ENCODE data around the gene ESRP2. TPM values are rescaled to one million over a fixed set of nuclear protein-coding genes. Genes with fewer than 3 reads are reported as not detected.

ESRP2 gene
- total and polyA plus RNA-seq, 2 donors (not counting 3 experiments of a cell fraction or from before 2014, with no cell fraction given) = 0.57 to 0.66 TPM

DNA sequence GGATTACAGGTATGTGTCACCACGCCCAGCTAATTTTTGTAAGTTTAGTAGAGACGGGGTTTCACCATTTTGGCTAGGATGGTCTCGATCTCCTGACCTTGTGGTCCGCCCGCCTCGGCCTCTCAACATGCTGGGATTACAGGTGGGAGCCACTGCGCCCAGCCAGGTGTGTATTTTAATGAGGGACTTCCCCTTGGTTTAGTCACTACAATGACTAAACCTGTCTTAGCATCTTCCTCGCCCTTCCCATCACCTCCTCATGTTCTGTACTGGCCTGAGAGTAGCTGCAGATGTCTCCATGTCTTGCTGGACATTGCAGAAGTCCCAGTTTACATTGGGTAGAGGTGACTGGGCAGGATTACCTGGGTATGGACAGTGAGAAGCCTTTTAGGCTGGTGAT, 38.0 kb upstream of the ESRP2 start:
- no peak for DNase-seq (ENCODE audit: low read depth, low spot score)
- H3K79me2 ChIP-seq (ENCODE audit: control insufficient read depth, insufficient read depth, low read length) = peaks cover 67% of the 10 kb centered on the region
- no peaks in the 10 kb centered on the region for H3K9me3 ChIP-seq (replicated peaks; ENCODE audit: control insufficient read depth, insufficient read depth, low read length)
- no peak overlapping the region for H3K4me3 ChIP-seq (replicated peaks in 1 of 3; ENCODE audit: insufficient read depth in 1 of 3, low read depth in 1 of 3, low read length in 3 of 3)
- H3K4me2 ChIP-seq (ENCODE audit: insufficient read depth, low read length) = no peak overlapping the region
- peaks cover 0 to 26% of the 10 kb centered on the region in 2 experiments for H3K36me3 ChIP-seq (ENCODE audit: control insufficient read depth in 2 of 2, extremely low read depth in 1 of 2, insufficient read depth in 2 of 2, low read length in 2 of 2)
- no peaks in the 10 kb centered on the region for H3K9me1 ChIP-seq (replicated peaks; ENCODE audit: control insufficient read depth, extremely low read depth, insufficient read depth, low read length)
- ChIA-PET CTCF (interaction anchor here (1.3 to 4.0 kb wide), 2 partner anchors 11 to 13 kb away, joined by 5 to 27 read pairs; partner anchors contain the start of gene SLC7A6), POLR2A (no interaction called here)
- no peaks in the 10 kb centered on the region for H4K20me1 ChIP-seq (replicated peaks; ENCODE audit: control insufficient read depth, extremely low read depth, insufficient read depth, low read length)
- no peak for FAIRE-seq
- dilution Hi-C loops (cut with MboI; ENCODE audit: extremely low pct_ligation_motif_present, low sequenced_read_pairs) = no loop called here
- H3K27me3 ChIP-seq (ENCODE audit: control insufficient read depth in 2 of 2, insufficient read depth in 2 of 2, low read length in 2 of 2) = no peaks in the 10 kb centered on the region
- BruUV-seq (replicated peaks) = no TSS peak
- TF ChIP-seq, protein P1, sequence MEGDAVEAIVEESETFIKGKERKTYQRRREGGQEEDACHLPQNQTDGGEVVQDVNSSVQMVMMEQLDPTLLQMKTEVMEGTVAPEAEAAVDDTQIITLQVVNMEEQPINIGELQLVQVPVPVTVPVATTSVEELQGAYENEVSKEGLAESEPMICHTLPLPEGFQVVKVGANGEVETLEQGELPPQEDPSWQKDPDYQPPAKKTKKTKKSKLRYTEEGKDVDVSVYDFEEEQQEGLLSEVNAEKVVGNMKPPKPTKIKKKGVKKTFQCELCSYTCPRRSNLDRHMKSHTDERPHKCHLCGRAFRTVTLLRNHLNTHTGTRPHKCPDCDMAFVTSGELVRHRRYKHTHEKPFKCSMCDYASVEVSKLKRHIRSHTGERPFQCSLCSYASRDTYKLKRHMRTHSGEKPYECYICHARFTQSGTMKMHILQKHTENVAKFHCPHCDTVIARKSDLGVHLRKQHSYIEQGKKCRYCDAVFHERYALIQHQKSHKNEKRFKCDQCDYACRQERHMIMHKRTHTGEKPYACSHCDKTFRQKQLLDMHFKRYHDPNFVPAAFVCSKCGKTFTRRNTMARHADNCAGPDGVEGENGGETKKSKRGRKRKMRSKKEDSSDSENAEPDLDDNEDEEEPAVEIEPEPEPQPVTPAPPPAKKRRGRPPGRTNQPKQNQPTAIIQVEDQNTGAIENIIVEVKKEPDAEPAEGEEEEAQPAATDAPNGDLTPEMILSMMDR (IDR thresholded peaks at IDR 0.05; ENCODE audit: extremely low read depth in 1 of 2, insufficient read depth in 1 of 2, low read depth in 1 of 2, low read length in 2 of 2) = no peak
- TF ChIP-seq GATA2 (IDR thresholded peaks at IDR 0.05; ENCODE audit: insufficient read depth, insufficient read length, low read depth, low read length) (no peak), POLR2AphosphoS5 (IDR thresholded peaks at IDR 0.05; ENCODE audit: insufficient read depth, low read depth, low read length) (no peak), MYC (IDR thresholded peaks at IDR 0.05; ENCODE audit: low read depth, low read length) (no peak), POLR2A (IDR thresholded peaks at IDR 0.05; ENCODE audit: low read depth, low read length) (no peak), FOS (IDR thresholded peaks at IDR 0.05; ENCODE audit: borderline replicate concordance, insufficient read depth, low read length) (no peak), EZH2 (IDR thresholded peaks at IDR 0.05; ENCODE audit: borderline replicate concordance, low read depth, low read length, severe bottlenecking) (no peak), JUN (IDR thresholded peaks at IDR 0.05; ENCODE audit: borderline replicate concordance, insufficient read depth, insufficient read length, low read depth) (no peak)
- TF ChIP-seq, protein P2, sequence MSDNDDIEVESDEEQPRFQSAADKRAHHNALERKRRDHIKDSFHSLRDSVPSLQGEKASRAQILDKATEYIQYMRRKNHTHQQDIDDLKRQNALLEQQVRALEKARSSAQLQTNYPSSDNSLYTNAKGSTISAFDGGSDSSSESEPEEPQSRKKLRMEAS (IDR thresholded peaks at IDR 0.05; ENCODE audit: insufficient read depth, insufficient read length) = no peak
- no peak overlapping the region for H3K9ac ChIP-seq (replicated peaks; ENCODE audit: extremely low read depth, insufficient read depth, low read length)
- no peak overlapping the region for H2AFZ ChIP-seq (ENCODE audit: low read depth, low read length)
- H3K27ac ChIP-seq (ENCODE audit: insufficient read depth, low read depth, low read length) = no peak overlapping the region
- intact Hi-C loops (cut with micrococcal nuclease) = no loop called here
- H3K4me1 ChIP-seq (ENCODE audit: control insufficient read depth, extremely low read depth, insufficient read depth, low read length) = no peaks in the 10 kb centered on the region
